HTERT RPE-1 (cell line): ENCODE results near the gene BHMT2.

Source experiments
- in situ Hi-C: fragments of 300-500 bp; cut with MboI; formaldehyde crosslinking; loops from 4 replicates; pipeline ENCODE4 v1.14.3; 2020; ENCODE audit warnings: low sequenced_read_pairs

The BHMT2 gene

DNA sequence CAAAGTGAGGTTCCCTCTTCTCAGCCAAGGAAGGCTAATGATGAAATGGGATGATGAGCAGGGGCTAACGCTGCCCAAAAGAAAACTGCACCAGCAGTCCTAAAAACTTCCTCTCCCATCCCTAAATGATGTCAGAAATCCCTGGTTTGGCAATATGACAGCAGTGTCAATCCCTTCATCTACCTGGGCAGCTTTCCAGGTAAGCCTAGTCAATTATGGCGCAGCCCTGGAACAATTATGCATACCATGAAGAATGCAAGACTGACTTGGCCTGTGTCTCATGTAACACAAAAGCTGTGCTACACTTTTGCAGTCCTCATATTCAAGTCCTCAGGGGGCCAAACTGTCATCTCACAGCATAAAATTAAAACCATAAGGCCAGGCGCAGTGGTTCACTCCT, 7.1 kb upstream of the BHMT2 start:
- in situ Hi-C loops = no loop called here

GRCh38 chr5:79070350-79070667, 742 bp downstream of the BHMT2 start:
- in situ Hi-C loops = no loop called here

GRCh38 chr5:79074641-79075040, 5.1 kb downstream of the BHMT2 start:
- in situ Hi-C loops = no loop called here

- in situ Hi-C loops = no loop called here
Observed at GRCh38 chr5:79075646-79076426, 6.3 kb downstream of the BHMT2 start.

DNA sequence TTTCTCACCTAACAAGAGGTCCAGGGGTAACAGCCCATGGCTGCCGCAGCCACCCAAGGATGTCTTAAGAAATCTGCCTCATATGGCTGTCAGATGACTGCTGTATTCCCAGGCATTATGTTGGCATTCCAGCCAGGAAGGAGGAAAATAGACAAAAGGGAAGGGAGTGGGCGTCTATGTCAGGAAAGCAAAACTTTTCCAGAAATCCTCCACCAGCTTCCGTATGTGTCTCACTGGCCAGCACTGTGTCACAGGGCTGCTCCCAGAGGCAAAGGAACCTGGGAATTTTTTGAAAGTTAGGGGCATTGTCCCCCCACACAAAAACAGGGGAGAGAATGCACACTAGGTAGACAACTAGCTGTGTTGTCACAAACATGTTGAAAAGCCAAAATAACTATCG, 7.3 kb downstream of the BHMT2 start:
- in situ Hi-C loops = no loop called here

DNA sequence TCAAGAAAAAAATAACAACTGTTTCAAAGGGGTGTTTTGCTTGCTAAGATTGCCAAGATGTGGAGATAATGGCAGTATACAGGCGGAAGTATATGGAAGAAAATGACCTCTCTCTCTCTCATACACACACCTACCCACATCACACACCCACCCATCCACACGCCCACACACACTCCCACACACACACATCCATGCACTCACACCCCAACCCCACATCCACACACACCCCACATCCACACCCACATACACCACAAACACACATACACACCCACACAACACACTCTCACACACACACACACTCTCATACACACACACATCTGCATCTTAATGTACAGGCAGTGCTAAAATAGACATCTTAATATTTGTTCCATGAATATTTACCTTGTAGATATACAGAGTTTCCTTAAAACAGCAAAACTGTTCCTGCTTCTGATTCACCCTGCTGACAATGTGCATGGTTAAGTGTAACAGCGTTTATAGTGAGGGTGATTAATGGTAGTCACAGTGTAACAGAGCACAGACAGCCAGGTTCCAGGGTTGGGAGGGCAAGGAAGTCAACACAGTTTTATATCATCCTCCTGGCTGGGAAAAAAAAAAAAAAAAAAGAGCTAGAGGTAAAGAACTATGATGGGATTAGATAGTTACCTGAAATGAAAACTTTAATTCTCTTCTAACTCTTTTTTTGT, 8.3 kb downstream of the BHMT2 start:
- in situ Hi-C loops = no loop called here

- in situ Hi-C loops = no loop called here
Observed at GRCh38 chr5:79080804-79081203, 11.2 kb downstream of the BHMT2 start.

DNA sequence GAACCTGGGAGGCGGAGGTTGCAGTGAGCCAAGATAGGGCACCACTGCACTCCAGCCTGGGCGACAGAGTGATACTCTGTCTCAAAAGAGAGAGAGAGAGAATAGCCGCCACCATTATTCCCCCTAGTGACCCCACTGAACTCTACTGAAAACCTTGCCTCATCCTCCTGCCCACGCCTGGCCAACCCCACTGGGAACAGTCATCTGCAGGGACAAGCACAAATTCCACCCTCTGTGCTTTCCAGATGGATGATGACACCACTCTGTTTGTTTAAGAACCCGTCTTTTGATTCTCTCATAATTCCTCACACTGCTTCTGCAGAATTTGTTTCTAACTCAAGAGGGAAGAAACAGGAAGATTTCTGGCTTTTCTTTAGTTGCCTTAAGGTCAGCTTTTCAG, 12.2 kb downstream of the BHMT2 start:
- in situ Hi-C loops = no loop called here

GRCh38 chr5:79086116-79086515, 16.5 kb downstream of the BHMT2 start:
- in situ Hi-C loops = no loop called here

DNA sequence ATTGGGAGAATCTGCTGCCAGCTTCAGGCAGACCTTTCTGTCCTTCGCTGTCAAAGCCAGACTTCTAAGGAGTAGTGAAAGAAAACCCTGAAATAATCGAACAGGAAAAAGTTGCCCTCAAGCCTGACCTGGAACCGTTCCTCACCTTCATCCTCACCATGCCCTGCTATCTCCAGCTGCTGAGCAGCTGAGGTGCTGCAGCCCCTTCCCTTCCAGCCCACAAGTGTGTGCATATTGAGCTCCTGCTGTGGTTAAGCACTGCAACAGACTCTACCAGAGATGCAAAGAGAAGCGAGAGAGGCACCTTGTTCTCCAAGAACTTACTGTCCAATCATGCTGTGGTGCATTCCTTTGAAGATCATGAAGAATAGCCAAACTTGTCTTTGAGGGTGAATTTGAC, 18.9 kb downstream of the BHMT2 start:
- in situ Hi-C loops = no loop called here

DNA sequence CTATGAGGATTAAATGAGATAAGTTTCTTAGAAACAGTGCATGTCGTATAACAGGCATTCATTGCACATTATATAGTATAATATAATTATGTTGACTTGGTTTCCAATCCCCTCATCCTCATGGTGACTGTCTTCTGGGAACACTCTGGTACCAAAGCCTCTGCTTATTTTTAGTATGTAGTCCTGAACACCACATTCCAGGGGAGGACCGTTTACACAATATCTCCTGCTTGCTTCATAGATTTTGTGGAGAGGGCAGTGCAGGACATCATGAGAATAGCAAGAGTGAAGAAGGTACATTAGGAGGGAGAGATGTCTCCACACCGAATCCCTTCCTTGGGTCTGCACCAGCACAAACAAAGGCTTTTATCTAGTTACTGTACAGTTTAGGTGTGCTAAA, 21.5 kb downstream of the BHMT2 start:
- in situ Hi-C loops = no loop called here

DNA sequence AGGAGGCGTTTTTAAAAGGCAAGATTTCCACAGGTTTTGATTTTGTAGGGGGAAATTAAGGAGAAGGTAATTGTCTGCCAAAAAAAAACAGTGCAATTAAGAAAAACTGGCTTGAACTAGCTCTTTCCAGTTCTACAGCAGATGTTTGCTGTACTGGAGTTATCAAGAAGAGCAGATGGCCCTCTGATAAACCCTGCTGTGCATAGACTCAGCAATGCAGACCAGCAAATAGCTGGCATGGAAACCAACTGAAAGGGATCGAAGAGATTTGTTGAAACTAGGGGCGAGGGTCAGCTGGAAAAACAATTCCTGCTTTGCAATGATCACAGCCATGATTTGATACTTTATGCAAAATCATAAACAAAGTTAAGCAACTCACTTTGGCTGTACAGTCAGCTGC, 24.2 kb downstream of the BHMT2 start:
- in situ Hi-C loops = no loop called here

DNA sequence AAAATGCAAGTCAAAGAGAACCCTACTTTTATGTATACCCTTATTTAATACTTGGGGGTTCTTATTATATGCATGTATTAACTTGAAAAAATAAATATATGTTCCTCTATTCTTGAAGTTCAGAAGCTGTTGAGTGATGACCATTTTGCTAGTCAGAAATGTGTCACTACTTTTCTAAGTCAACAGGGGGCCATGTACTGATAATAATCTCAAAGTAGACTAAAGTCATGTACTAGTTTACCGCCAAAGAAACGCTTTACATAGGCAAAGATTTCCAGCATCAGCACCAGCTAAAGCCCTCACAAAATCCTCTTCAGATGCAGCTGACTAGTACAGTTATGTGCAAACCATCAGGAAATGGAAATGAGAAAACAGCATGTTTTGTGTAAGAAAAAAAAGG, 36.3 kb downstream of the BHMT2 start:
- in situ Hi-C loops = no loop called here

DNA sequence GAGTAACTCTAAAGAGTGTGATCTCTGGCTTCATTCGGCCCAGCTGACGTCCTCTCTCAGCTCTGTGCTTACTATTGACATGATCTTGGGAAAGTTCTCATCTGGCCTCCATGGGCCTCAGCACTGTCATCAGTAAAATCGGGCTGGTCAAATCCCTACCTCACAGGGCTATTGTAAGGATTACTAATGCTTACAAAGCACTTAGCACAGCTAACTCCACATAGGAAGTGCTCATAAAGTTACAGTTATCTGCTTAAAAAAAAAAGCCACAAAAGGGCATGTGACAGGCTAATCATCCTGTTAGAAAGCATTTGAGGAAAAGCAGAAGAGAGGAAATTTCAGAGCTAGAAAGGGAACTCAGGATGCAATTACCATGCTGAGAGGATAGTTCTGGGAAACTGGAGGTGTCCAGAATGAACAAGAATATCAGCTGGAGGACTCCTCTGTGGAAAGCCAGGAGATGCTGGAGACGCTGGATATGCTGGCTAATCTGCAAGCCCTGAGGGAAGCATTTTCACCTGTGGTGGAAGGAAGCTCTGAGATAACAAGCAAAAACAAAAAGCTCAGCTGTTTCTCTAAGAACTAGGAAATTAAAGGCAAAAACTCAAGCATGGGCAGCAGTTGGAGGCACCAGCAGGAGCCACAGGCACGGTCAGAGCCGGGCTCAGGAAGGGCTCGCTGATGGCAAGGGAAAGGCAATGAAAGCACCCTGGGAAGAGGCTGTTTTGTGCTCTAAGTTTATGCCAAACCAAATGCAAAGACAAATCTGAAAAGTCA, 37.6 kb downstream of the BHMT2 start:
- in situ Hi-C loops = no loop called here

DNA sequence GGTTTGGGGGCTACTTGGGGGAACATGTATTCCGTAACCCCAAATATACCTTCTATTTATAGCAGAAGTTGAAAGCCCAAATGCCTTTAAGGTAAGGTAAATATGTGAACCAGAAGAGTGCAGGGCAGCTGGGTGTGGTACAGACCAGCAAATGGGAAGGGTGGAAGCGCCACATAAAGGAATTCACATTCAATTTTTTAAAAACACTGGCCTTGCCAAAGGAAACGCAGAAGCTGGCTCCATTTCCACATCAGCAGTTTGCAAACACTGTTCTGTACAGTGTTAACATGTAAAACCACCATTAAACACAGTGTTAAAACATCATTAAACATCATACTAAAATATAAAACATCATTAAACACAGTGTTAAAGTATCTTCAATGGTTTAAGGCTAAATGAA, 38.5 kb downstream of the BHMT2 start:
- in situ Hi-C loops = no loop called here

DNA sequence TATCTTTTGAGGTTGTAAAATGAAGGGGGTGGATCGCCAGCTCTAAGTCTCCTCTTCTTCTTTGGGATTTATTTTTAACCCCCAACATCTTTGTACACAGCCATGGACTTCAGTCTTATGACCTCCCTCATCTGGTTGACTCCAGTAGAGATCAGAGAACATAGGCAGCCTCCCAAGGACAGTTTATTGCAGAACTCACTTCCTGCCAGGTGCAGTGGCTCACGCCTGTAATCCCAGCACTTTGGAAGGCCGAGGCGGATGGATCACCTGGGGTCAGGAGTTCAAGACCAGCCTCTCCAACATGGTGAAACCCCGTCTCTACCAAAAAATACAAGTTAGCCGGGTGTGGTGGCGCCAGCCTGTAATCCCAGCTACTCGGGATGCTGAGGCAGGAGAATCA, 39.2 kb downstream of the BHMT2 start:
- in situ Hi-C loops = no loop called here

GRCh38 chr5:79109527-79110492, 40.2 kb downstream of the BHMT2 start:
- in situ Hi-C loops = no loop called here

- in situ Hi-C loops = no loop called here
Observed at GRCh38 chr5:79111387-79111959, 41.9 kb downstream of the BHMT2 start, which contains the start of gene BHMT. TSS of gene BHMT (plus strand) at chr5:79111809. CDS start at chr5:79111886, 77 bp downstream.

GRCh38 chr5:79111960-79112702, 42.6 kb downstream of the BHMT2 start:
- in situ Hi-C loops = no loop called here

DNA sequence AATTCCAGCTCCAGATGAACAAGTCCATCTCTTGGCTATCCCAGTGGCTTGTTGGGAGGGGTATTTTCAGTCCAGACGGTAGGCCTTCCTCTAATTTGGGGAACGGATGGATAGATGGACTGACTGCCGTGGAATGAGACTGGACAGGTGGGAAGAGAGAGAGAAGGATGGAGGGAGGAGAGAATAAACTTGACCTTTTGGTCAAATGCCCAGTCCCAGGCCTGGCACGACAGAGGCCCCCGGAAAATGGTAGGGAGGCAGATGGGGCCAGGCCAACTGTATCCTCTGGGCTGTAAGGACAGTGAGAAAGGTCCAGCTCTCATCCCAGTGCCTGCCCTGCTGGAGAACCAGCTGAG, 43.1 kb downstream of the BHMT2 start:
- in situ Hi-C loops = no loop called here
